ENCODE measurements around the gene PRR36. TPM values are rescaled to one million over a fixed set of nuclear protein-coding genes. Genes with fewer than 3 reads are reported as not detected.
A peak's percentile ranks its signal among the peaks of the same experiment; 100 is the strongest.

PRR36 gene
- total and polyA plus RNA-seq, 2 donors (not counting 1 experiment from before 2014, with no cell fraction given) = 0.01 TPM; not detected in 1

DNA sequence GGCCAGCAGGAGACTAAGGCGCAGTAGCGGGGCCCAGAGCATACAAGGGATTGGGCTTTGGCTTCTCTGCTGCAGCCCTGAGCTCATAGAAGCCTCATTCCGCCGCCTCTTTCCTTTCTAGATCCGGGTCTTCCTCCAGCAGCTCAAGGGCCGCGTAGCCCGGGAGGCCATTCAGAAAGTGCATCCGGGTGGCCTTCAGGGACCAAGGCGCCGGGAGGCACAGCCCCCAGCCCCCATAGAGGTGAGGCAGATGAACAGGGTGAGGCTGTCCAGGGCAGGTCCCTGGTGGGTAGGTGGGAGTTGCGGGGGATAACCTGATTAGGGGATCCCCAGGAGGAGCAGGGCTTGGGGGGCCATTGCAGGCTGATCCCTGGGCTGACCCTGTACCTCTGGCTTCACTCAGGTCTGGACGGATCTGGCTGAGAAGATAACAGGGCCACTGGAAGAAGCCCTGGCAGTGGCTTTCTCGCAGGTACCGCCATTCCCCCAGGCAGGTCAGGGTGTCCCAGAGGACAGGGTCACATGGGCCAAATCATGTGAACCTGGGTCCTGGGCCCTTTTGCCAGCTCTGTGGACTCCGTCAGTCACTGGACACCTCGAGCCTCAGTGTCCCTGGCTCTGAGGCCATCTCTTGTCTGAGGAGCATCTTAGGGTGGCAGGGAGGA lies 47.2 kb upstream of the PRR36 start:
- Mint-ChIP-seq H3K9me3 (ENCODE audit: insufficient read depth) (no peaks in the 10 kb centered on the region), H3K27me3 (peaks cover 15% of the 10 kb centered on the region), H3K4me1 (peaks cover 46% of the 10 kb centered on the region), H3K4me3 (peak overlapping the region; percentile 95), H3K27ac (peak overlapping the region; percentile 96)
- Histone ChIP-seq H3K79me2 (ENCODE audit: control insufficient read depth, insufficient read depth, low read length) (peaks cover 8% of the 10 kb centered on the region), H3K27ac (ENCODE audit: low read length in 2 of 2) (peak overlapping the region; percentile 73 to 74), H4K20me1 (ENCODE audit: control insufficient read depth, insufficient read depth, low read length, poor library complexity, severe bottlenecking) (peaks cover 51% of the 10 kb centered on the region), H3K4me1 (ENCODE audit: control insufficient read depth in 2 of 2, insufficient read depth in 2 of 2, low read length in 2 of 2) (peaks cover 55 to 57% of the 10 kb centered on the region in 2 donors), H3K27me3 (replicated peaks in 1 of 4; ENCODE audit: control extremely low read depth in 1 of 4, control insufficient read depth in 3 of 4, insufficient read depth in 4 of 4, low read length in 3 of 4) (peaks cover 0 to 28% (median 16%) of the 10 kb centered on the region in 4 experiments), H3K9me3 (ENCODE audit: control extremely low read depth in 1 of 3, control insufficient read depth in 2 of 3, insufficient read depth in 1 of 3, low read length in 2 of 3) (peaks cover 0 to 21% (median 0%) of the 10 kb centered on the region in 3 donors), H3K4me2 (replicated peaks; ENCODE audit: low read depth, low read length, poor library complexity, severe bottlenecking) (peak overlapping the region; percentile 83), H3K9ac (ENCODE audit: low read length) (peak overlapping the region; percentile 57), H3K4me3 (ENCODE audit: control extremely low read depth in 1 of 5, extremely low read depth in 1 of 5, insufficient read depth in 1 of 5, low read depth in 2 of 5, low read length in 4 of 5) (peak overlapping the region; percentile 52 to 69 (median 63)), H3K36me3 (replicated peaks in 1 of 2; ENCODE audit: control extremely low read depth in 1 of 2, control insufficient read depth in 1 of 2, extremely low read depth in 1 of 2, insufficient read depth in 2 of 2, low read length in 1 of 2) (peaks cover 0 to 13% of the 10 kb centered on the region in 2 experiments), H2AFZ (ENCODE audit: insufficient read depth, low read depth, low read length, poor library complexity, severe bottlenecking) (peak overlapping the region; percentile 70)
- POLR2A ChIA-PET = interaction anchor here (0.6 to 2.8 kb wide), 6 partner anchors 9 to 400 kb away, joined by 3 to 29 read pairs (median 6); partner anchors contain the start of genes NDUFA7, RPS28 and TIMM44
- WGBS (ENCODE audit: insufficient coverage) = 66% methylated on average over 12 of the region's 17 CpGs
- intact Hi-C loops (cut with micrococcal nuclease) = no loop called here
- CTCF ChIA-PET = interaction anchor here (1.0 to 3.8 kb wide), 7 partner anchors 8 to 353 kb away, joined by 3 to 28 read pairs (median 7); partner anchors contain the start of genes CAMSAP3, PET100 and TIMM44
- TF ChIP-seq, protein P1, sequence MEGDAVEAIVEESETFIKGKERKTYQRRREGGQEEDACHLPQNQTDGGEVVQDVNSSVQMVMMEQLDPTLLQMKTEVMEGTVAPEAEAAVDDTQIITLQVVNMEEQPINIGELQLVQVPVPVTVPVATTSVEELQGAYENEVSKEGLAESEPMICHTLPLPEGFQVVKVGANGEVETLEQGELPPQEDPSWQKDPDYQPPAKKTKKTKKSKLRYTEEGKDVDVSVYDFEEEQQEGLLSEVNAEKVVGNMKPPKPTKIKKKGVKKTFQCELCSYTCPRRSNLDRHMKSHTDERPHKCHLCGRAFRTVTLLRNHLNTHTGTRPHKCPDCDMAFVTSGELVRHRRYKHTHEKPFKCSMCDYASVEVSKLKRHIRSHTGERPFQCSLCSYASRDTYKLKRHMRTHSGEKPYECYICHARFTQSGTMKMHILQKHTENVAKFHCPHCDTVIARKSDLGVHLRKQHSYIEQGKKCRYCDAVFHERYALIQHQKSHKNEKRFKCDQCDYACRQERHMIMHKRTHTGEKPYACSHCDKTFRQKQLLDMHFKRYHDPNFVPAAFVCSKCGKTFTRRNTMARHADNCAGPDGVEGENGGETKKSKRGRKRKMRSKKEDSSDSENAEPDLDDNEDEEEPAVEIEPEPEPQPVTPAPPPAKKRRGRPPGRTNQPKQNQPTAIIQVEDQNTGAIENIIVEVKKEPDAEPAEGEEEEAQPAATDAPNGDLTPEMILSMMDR (IDR thresholded peaks at IDR 0.05) = no peak
- no peak for TF ChIP-seq EZH2 (IDR thresholded peaks at IDR 0.05; ENCODE audit: borderline replicate concordance, insufficient read depth, low read depth, low read length, poor library complexity, severe bottlenecking)
- no peak for DNase-seq
- ATAC-seq (ENCODE audit: low read depth) = no peak
